ENCODE results near the gene ATP11B. TPM values are rescaled to one million over a fixed set of nuclear protein-coding genes. Genes with fewer than 3 reads are reported as not detected.
A peak's percentile ranks its signal among the peaks of the same experiment; 100 is the strongest.

Gene ATP11B
- total and polyA plus RNA-seq, 2 experiments from 2014 or later = 5.8 to 24.7 TPM

DNA sequence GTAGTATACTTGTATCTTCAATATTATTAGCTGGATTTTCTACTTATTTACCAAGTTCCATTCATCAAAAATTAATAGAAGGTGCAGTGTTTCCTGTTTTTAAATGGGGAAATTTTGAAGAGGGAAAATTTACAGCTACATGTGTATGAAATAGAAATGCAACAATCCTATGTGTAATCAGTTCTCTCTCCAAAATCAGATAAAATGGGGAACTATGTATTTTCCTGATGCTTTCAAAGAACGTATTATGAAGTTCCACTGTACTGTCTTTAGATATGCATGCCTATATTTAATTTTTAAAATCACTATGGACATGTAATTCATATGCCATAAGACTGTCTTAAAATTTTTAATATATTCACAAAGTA is 143.6 kb downstream of the ATP11B start:
- TF ChIP-seq, protein P1, sequence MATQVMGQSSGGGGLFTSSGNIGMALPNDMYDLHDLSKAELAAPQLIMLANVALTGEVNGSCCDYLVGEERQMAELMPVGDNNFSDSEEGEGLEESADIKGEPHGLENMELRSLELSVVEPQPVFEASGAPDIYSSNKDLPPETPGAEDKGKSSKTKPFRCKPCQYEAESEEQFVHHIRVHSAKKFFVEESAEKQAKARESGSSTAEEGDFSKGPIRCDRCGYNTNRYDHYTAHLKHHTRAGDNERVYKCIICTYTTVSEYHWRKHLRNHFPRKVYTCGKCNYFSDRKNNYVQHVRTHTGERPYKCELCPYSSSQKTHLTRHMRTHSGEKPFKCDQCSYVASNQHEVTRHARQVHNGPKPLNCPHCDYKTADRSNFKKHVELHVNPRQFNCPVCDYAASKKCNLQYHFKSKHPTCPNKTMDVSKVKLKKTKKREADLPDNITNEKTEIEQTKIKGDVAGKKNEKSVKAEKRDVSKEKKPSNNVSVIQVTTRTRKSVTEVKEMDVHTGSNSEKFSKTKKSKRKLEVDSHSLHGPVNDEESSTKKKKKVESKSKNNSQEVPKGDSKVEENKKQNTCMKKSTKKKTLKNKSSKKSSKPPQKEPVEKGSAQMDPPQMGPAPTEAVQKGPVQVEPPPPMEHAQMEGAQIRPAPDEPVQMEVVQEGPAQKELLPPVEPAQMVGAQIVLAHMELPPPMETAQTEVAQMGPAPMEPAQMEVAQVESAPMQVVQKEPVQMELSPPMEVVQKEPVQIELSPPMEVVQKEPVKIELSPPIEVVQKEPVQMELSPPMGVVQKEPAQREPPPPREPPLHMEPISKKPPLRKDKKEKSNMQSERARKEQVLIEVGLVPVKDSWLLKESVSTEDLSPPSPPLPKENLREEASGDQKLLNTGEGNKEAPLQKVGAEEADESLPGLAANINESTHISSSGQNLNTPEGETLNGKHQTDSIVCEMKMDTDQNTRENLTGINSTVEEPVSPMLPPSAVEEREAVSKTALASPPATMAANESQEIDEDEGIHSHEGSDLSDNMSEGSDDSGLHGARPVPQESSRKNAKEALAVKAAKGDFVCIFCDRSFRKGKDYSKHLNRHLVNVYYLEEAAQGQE (IDR thresholded peaks at IDR 0.05; ENCODE audit: unreplicated experiment) = no peak
- TF ChIP-seq EZH2phosphoT487 (IDR thresholded peaks at IDR 0.05; ENCODE audit: unreplicated experiment) = no peak
- TF ChIP-seq, protein P2, sequence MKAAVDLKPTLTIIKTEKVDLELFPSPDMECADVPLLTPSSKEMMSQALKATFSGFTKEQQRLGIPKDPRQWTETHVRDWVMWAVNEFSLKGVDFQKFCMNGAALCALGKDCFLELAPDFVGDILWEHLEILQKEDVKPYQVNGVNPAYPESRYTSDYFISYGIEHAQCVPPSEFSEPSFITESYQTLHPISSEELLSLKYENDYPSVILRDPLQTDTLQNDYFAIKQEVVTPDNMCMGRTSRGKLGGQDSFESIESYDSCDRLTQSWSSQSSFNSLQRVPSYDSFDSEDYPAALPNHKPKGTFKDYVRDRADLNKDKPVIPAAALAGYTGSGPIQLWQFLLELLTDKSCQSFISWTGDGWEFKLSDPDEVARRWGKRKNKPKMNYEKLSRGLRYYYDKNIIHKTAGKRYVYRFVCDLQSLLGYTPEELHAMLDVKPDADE (IDR thresholded peaks at IDR 0.05) = no peak
- no peak for TF ChIP-seq ZNF331 (CRISPR knock-in tag; IDR thresholded peaks at IDR 0.05; ENCODE audit: low read depth)
- no peak for TF ChIP-seq NANOG (IDR thresholded peaks at IDR 0.05; ENCODE audit: borderline replicate concordance)
- no peak for TF ChIP-seq POLR2AphosphoS5 (IDR thresholded peaks at IDR 0.05; ENCODE audit: low read depth)
- TF ChIP-seq, protein P3, sequence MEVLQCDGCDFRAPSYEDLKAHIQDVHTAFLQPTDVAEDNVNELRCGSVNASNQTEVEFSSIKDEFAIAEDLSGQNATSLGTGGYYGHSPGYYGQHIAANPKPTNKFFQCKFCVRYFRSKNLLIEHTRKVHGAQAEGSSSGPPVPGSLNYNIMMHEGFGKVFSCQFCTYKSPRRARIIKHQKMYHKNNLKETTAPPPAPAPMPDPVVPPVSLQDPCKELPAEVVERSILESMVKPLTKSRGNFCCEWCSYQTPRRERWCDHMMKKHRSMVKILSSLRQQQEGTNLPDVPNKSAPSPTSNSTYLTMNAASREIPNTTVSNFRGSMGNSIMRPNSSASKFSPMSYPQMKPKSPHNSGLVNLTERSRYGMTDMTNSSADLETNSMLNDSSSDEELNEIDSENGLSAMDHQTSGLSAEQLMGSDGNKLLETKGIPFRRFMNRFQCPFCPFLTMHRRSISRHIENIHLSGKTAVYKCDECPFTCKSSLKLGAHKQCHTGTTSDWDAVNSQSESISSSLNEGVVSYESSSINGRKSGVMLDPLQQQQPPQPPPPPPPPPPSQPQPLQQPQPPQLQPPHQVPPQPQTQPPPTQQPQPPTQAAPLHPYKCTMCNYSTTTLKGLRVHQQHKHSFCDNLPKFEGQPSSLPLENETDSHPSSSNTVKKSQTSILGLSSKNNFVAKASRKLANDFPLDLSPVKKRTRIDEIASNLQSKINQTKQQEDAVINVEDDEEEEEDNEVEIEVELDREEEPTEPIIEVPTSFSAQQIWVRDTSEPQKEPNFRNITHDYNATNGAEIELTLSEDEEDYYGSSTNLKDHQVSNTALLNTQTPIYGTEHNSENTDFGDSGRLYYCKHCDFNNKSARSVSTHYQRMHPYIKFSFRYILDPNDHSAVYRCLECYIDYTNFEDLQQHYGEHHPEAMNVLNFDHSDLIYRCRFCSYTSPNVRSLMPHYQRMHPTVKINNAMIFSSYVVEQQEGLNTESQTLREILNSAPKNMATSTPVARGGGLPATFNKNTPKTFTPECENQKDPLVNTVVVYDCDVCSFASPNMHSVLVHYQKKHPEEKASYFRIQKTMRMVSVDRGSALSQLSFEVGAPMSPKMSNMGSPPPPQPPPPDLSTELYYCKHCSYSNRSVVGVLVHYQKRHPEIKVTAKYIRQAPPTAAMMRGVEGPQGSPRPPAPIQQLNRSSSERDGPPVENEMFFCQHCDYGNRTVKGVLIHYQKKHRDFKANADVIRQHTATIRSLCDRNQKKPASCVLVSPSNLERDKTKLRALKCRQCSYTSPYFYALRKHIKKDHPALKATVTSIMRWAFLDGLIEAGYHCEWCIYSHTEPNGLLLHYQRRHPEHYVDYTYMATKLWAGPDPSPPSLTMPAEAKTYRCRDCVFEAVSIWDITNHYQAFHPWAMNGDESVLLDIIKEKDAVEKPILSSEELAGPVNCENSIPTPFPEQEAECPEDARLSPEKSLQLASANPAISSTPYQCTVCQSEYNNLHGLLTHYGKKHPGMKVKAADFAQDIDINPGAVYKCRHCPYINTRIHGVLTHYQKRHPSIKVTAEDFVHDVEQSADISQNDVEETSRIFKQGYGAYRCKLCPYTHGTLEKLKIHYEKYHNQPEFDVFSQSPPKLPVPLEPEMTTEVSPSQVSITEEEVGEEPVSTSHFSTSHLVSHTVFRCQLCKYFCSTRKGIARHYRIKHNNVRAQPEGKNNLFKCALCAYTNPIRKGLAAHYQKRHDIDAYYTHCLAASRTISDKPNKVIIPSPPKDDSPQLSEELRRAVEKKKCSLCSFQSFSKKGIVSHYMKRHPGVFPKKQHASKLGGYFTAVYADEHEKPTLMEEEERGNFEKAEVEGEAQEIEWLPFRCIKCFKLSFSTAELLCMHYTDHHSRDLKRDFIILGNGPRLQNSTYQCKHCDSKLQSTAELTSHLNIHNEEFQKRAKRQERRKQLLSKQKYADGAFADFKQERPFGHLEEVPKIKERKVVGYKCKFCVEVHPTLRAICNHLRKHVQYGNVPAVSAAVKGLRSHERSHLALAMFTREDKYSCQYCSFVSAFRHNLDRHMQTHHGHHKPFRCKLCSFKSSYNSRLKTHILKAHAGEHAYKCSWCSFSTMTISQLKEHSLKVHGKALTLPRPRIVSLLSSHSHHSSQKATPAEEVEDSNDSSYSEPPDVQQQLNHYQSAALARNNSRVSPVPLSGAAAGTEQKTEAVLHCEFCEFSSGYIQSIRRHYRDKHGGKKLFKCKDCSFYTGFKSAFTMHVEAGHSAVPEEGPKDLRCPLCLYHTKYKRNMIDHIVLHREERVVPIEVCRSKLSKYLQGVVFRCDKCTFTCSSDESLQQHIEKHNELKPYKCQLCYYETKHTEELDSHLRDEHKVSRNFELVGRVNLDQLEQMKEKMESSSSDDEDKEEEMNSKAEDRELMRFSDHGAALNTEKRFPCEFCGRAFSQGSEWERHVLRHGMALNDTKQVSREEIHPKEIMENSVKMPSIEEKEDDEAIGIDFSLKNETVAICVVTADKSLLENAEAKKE (CRISPR knock-in tag; IDR thresholded peaks at IDR 0.05) = no peak
- no peak for TF ChIP-seq ZNF114 (CRISPR knock-in tag; IDR thresholded peaks at IDR 0.05)
- no peak for TF ChIP-seq JUNB (IDR thresholded peaks at IDR 0.05; ENCODE audit: unreplicated experiment)
- TF ChIP-seq CREB1 (CRISPR knock-in tag; IDR thresholded peaks at IDR 0.05; ENCODE audit: low read depth) = no peak
- TF ChIP-seq, protein P4, sequence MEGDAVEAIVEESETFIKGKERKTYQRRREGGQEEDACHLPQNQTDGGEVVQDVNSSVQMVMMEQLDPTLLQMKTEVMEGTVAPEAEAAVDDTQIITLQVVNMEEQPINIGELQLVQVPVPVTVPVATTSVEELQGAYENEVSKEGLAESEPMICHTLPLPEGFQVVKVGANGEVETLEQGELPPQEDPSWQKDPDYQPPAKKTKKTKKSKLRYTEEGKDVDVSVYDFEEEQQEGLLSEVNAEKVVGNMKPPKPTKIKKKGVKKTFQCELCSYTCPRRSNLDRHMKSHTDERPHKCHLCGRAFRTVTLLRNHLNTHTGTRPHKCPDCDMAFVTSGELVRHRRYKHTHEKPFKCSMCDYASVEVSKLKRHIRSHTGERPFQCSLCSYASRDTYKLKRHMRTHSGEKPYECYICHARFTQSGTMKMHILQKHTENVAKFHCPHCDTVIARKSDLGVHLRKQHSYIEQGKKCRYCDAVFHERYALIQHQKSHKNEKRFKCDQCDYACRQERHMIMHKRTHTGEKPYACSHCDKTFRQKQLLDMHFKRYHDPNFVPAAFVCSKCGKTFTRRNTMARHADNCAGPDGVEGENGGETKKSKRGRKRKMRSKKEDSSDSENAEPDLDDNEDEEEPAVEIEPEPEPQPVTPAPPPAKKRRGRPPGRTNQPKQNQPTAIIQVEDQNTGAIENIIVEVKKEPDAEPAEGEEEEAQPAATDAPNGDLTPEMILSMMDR (conservative IDR thresholded peaks at IDR 0.05; ENCODE audit: low read depth in 2 of 2) = no peak
- no peak for TF ChIP-seq STAT1 (IDR thresholded peaks at IDR 0.05; ENCODE audit: unreplicated experiment)
- peak overlapping the region; percentile 32; the same call in 1 of the 2 replicates for H3K27ac Mint-ChIP-seq
- ATAC-seq (no peak), DNase-seq (ENCODE audit: low spot score) (no peak)
- Histone ChIP-seq H3K9me2 (ENCODE audit: insufficient read depth) (no peaks in the 10 kb centered on the region), H3F3A (replicated peaks; ENCODE audit: low read depth) (no peaks in the 10 kb centered on the region), H3K36me3 (ENCODE audit: insufficient read depth) (0 out of 2 replicates have a peak, but pooled peaks cover 2% of the 10 kb centered on the region), H2AFZ (no peak overlapping the region), H3K27ac (ENCODE audit: low read depth) (no peak overlapping the region), H3K4me2 (no peak overlapping the region), H3K4me3 (no peak overlapping the region), H3K79me2 (replicated peaks; ENCODE audit: insufficient read depth) (no peaks in the 10 kb centered on the region), H3K27me3 (ENCODE audit: insufficient read depth) (no peaks in the 10 kb centered on the region), H3K4me1 (ENCODE audit: insufficient read depth) (peaks cover 11% of the 10 kb centered on the region), H4K20me1 (replicated peaks; ENCODE audit: insufficient read depth) (no peaks in the 10 kb centered on the region)
- no peaks in the 10 kb centered on the region; the same call in 2 of the 3 replicates for H3K9me3 Mint-ChIP-seq
- peaks cover 25% of the 10 kb centered on the region for H3K4me1 Mint-ChIP-seq
- no peak overlapping the region for H3K4me3 Mint-ChIP-seq
- H3K27me3 Mint-ChIP-seq (ENCODE audit: insufficient read depth, low read depth, poor library complexity) = peaks cover 4% of the 10 kb centered on the region
- H3K36me3 Mint-ChIP-seq (ENCODE audit: low read depth) = peaks cover 12% of the 10 kb centered on the region; the same call in 2 of the 3 replicates
